HCT116 (cell line): Measurements from ENCODE around the gene CC2D2B. TPM values are rescaled to one million over a fixed set of nuclear protein-coding genes. Genes with fewer than 3 reads are reported as not detected.

Experiments
- microRNA-seq: library from miRNA; unstranded; fragments of <30 nt; microRNA quantifications from one replicate; pipeline ENCODE4, GENCODE V29; 2016; ENCODE audit warnings: borderline number of aligned reads
- total RNA-seq: library from RNA; stranded (reverse); gene quantifications from one replicate; pipeline ENCODE4 v1.2.1, GENCODE V29; 2021; ENCODE audit not compliant: unreplicated experiment

The CC2D2B gene
- total RNA-seq, 1 experiment from 2014 or later: 0.20 TPM

Small RNA genes within 50 kb of the gene (microRNA-seq; reads per million reads assigned to microRNA genes)
- gene MIR3157: 50.0 reads per million, percentile 54 among the genes with 10 or more reads in this experiment

Other genes with a start within 250 kb of the CC2D2B start
- 41.7 TPM for gene TCTN3, start 214.0 kb upstream of the CC2D2B start, total RNA-seq
- gene ENTPD1, start 151.8 kb upstream of the CC2D2B start, total RNA-seq: 0.37 TPM
- gene CCNJ, start 135.6 kb downstream of the CC2D2B start, total RNA-seq: 12.2 TPM
- 36.7 TPM for gene ZNF518A, start 222.3 kb downstream of the CC2D2B start, total RNA-seq